Activated T-cell treated with anti-CD3 and anti-CD28 coated beads for 48 hours (primary cell): ENCODE results near the gene SLITRK2.

Source experiments
- DNase-seq: peaks from one replicate; pipeline ENCODE4 v3.0.0-alpha.2; 2020; ENCODE audit warnings: low read depth

The SLITRK2 gene

GRCh38 chrX:145817331-145818185 is at the start of gene SLITRK2:
TSS of gene SLITRK2 (plus strand) at chrX:145817829. CDS start at chrX:145822426, 4,597 bp downstream.
- DNase-seq = no peak

- DNase-seq = no peak
Observed at GRCh38 chrX:145773006-145773405, 44.6 kb upstream of the SLITRK2 start.

GRCh38 chrX:145792281-145792680 is 25.3 kb upstream of the SLITRK2 start:
- no peak for DNase-seq

GRCh38 chrX:145803508-145803907 is 14.1 kb upstream of the SLITRK2 start:
- DNase-seq = no peak

- no peak for DNase-seq
Observed at GRCh38 chrX:145813081-145813480, 4.5 kb upstream of the SLITRK2 start.

GRCh38 chrX:145816601-145817315 is 871 bp upstream of the SLITRK2 start:
- DNase-seq = no peak

GRCh38 chrX:145818186-145819113 is 821 bp downstream of the SLITRK2 start:
- DNase-seq = no peak

GRCh38 chrX:145820825-145821224 is 3.2 kb downstream of the SLITRK2 start:
- no peak for DNase-seq

- DNase-seq = no peak
Observed at GRCh38 chrX:145821291-145821897, 3.8 kb downstream of the SLITRK2 start.

GRCh38 chrX:145821898-145822571 is 4.4 kb downstream of the SLITRK2 start:
- DNase-seq = no peak

GRCh38 chrX:145823132-145823531 is 5.5 kb downstream of the SLITRK2 start:
- no peak for DNase-seq

GRCh38 chrX:145825896-145826295 is 8.3 kb downstream of the SLITRK2 start:
- DNase-seq = no peak

GRCh38 chrX:145826466-145826865 is 8.8 kb downstream of the SLITRK2 start:
- no peak for DNase-seq

- no peak for DNase-seq
Observed at GRCh38 chrX:145832796-145833195, 15.2 kb downstream of the SLITRK2 start.

GRCh38 chrX:145840531-145840930 is 22.9 kb downstream of the SLITRK2 start:
- no peak for DNase-seq

- DNase-seq = no peak
Observed at GRCh38 chrX:145843146-145843904, 25.7 kb downstream of the SLITRK2 start.

- no peak for DNase-seq
Observed at GRCh38 chrX:145844886-145845285, 27.3 kb downstream of the SLITRK2 start.

GRCh38 chrX:145848448-145848847 is 30.8 kb downstream of the SLITRK2 start:
- no peak for DNase-seq

- no peak for DNase-seq
Observed at GRCh38 chrX:145848857-145849256, 31.2 kb downstream of the SLITRK2 start.

GRCh38 chrX:145853181-145853580 is 35.6 kb downstream of the SLITRK2 start:
- no peak for DNase-seq
